Chondrocyte (in vitro differentiated cells): Measurements from ENCODE around the gene LLGL1. TPM values are rescaled to one million over a fixed set of nuclear protein-coding genes. Genes with fewer than 3 reads are reported as not detected.

Experiments used
- DNase-seq: peaks from one replicate; pipeline ENCODE4 v3.0.0; 2021; ENCODE audit warnings: mixed read lengths, low spot score
- H3K27ac Mint-ChIP-seq: one replicate; pipeline ENCODE4 v1.8.0; 2021; ENCODE audit warnings: mild to moderate bottlenecking, moderate library complexity, mixed read lengths; ENCODE audit not compliant: unreplicated experiment
- H3K27me3 Mint-ChIP-seq: 2 replicates; pipeline ENCODE4 v1.8.0; 2021; ENCODE audit warnings: low read depth, mixed read lengths
- H3K36me3 Mint-ChIP-seq: 2 replicates; pipeline ENCODE4 v1.8.0; 2021; ENCODE audit warnings: low read depth, mixed read lengths
- H3K4me1 Mint-ChIP-seq: 2 replicates; pipeline ENCODE4 v1.8.0; 2021; ENCODE audit warnings: low read depth, mild to moderate bottlenecking, mixed read lengths
- H3K4me3 Mint-ChIP-seq: one replicate; pipeline ENCODE4 v1.8.0; 2021; ENCODE audit warnings: mild to moderate bottlenecking, moderate library complexity, mixed read lengths; ENCODE audit not compliant: unreplicated experiment
- H3K9me3 Mint-ChIP-seq: 2 replicates; pipeline ENCODE4 v1.8.0; 2021; ENCODE audit warnings: low read depth, mixed read lengths
- total RNA-seq: library from RNA; stranded (reverse); gene quantifications from 3 replicates; pipeline ENCODE4 v1.2.1, GENCODE V29; 2021
- TF ChIP-seq, protein P1 (sequence below): fragments of 200-600 bp; sonication (generic); IDR thresholded peaks from 2 replicates; pipeline ENCODE4 v1.5.0; 2021; ENCODE audit warnings: antibody characterized with exemption, mild to moderate bottlenecking, moderate library complexity

LLGL1 gene
- total RNA-seq, 1 donor from 2014 or later: 38.7 TPM

- H3K4me1 Mint-ChIP-seq: peaks cover 5% of the 10 kb centered on the region
- no peak overlapping the region for H3K27ac Mint-ChIP-seq
- H3K4me3 Mint-ChIP-seq: no peak overlapping the region
- H3K36me3 Mint-ChIP-seq: peaks cover 29% of the 10 kb centered on the region
- no peak for DNase-seq
- no peaks in the 10 kb centered on the region for H3K27me3 Mint-ChIP-seq
- TF ChIP-seq, protein P1, sequence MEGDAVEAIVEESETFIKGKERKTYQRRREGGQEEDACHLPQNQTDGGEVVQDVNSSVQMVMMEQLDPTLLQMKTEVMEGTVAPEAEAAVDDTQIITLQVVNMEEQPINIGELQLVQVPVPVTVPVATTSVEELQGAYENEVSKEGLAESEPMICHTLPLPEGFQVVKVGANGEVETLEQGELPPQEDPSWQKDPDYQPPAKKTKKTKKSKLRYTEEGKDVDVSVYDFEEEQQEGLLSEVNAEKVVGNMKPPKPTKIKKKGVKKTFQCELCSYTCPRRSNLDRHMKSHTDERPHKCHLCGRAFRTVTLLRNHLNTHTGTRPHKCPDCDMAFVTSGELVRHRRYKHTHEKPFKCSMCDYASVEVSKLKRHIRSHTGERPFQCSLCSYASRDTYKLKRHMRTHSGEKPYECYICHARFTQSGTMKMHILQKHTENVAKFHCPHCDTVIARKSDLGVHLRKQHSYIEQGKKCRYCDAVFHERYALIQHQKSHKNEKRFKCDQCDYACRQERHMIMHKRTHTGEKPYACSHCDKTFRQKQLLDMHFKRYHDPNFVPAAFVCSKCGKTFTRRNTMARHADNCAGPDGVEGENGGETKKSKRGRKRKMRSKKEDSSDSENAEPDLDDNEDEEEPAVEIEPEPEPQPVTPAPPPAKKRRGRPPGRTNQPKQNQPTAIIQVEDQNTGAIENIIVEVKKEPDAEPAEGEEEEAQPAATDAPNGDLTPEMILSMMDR: no peak
- H3K9me3 Mint-ChIP-seq: no peaks in the 10 kb centered on the region
These were observed 25.8 kb downstream of the LLGL1 start for GRCh38 chr17:18251204-18251603.

DNA sequence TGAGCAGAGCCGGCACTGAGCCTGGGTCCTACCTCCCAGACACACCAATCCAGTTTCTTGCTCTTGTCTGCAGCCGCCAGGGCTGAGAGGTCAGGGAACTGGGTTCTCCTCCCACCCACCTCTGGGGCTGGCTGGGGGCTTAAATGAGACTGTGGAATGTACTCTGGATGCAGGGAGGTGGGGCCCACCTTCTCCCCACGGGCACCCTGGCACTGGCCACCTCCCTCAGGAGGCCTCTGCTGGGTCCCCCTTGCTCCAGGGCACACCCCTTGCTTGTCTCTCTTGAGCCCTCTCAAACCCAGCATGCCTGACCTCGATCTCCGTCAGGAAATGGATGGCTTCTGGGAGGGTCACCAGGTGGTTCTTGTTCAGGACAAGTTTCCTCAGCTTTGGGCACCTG lies 26.7 kb downstream of the LLGL1 start:
- Mint-ChIP-seq H3K36me3 (peaks cover 30% of the 10 kb centered on the region), H3K4me1 (peaks cover 8% of the 10 kb centered on the region), H3K4me3 (no peak overlapping the region), H3K27ac (no peak overlapping the region), H3K9me3 (no peaks in the 10 kb centered on the region), H3K27me3 (no peaks in the 10 kb centered on the region)
- DNase-seq: no peak
- TF ChIP-seq, protein P1: no peak

- peaks cover 12% of the 10 kb centered on the region for H3K4me1 Mint-ChIP-seq
- peaks cover 23% of the 10 kb centered on the region for H3K36me3 Mint-ChIP-seq
- no peak overlapping the region for H3K27ac Mint-ChIP-seq
- TF ChIP-seq, protein P1: no peak
- H3K9me3 Mint-ChIP-seq: no peaks in the 10 kb centered on the region
- no peak for DNase-seq
- H3K4me3 Mint-ChIP-seq: no peak overlapping the region
- no peaks in the 10 kb centered on the region for H3K27me3 Mint-ChIP-seq
These were observed 27.9 kb downstream of the LLGL1 start for GRCh38 chr17:18253187-18253884.

GRCh38 chr17:18253947-18254821 lies 28.7 kb downstream of the LLGL1 start:
- Mint-ChIP-seq H3K4me1 (peaks cover 17% of the 10 kb centered on the region), H3K27ac (no peak overlapping the region), H3K4me3 (no peak overlapping the region), H3K9me3 (no peaks in the 10 kb centered on the region), H3K27me3 (no peaks in the 10 kb centered on the region), H3K36me3 (peaks cover 21% of the 10 kb centered on the region)
- TF ChIP-seq, protein P1: no peak
- no peak for DNase-seq

- H3K36me3 Mint-ChIP-seq: peaks cover 20% of the 10 kb centered on the region
- H3K27ac Mint-ChIP-seq: no peak overlapping the region
- H3K27me3 Mint-ChIP-seq: no peaks in the 10 kb centered on the region
These were observed 29.6 kb downstream of the LLGL1 start for GRCh38 chr17:18254888-18255649.

More at GRCh38 chr17:18254888-18255649, 29.6 kb downstream of the LLGL1 start:
- H3K4me3 Mint-ChIP-seq: no peak overlapping the region
- peaks cover 21% of the 10 kb centered on the region for H3K4me1 Mint-ChIP-seq
- no peak for DNase-seq
- TF ChIP-seq, protein P1: no peak
- no peaks in the 10 kb centered on the region for H3K9me3 Mint-ChIP-seq
